ENCODE measurements around the gene BICD2.

GRCh38 chr9:92746567-92747458 lies 17.8 kb downstream of the BICD2 start:
- TF ChIP-seq BHLHE40 (IDR thresholded peaks at IDR 0.05; ENCODE audit: borderline replicate concordance in 1 of 2, low read depth in 2 of 2, low read length in 1 of 2), result no peak
- no peak for TF ChIP-seq SP1 (IDR thresholded peaks at IDR 0.05; ENCODE audit: low read depth, low read length)
- TF ChIP-seq, protein P1, sequence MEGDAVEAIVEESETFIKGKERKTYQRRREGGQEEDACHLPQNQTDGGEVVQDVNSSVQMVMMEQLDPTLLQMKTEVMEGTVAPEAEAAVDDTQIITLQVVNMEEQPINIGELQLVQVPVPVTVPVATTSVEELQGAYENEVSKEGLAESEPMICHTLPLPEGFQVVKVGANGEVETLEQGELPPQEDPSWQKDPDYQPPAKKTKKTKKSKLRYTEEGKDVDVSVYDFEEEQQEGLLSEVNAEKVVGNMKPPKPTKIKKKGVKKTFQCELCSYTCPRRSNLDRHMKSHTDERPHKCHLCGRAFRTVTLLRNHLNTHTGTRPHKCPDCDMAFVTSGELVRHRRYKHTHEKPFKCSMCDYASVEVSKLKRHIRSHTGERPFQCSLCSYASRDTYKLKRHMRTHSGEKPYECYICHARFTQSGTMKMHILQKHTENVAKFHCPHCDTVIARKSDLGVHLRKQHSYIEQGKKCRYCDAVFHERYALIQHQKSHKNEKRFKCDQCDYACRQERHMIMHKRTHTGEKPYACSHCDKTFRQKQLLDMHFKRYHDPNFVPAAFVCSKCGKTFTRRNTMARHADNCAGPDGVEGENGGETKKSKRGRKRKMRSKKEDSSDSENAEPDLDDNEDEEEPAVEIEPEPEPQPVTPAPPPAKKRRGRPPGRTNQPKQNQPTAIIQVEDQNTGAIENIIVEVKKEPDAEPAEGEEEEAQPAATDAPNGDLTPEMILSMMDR (IDR thresholded peaks at IDR 0.05 in 2 of 3, conservative IDR thresholded peaks at IDR 0.05 in 1 of 3; ENCODE audit: control insufficient read depth in 2 of 3, extremely low read depth in 1 of 3, insufficient read depth in 1 of 3, low read depth in 3 of 3, low read length in 3 of 3), result no peak
- no peak for TF ChIP-seq POLR2A (IDR thresholded peaks at IDR 0.05; ENCODE audit: low read depth, low read length)
- TF ChIP-seq CREB1 (IDR thresholded peaks at IDR 0.05; ENCODE audit: low read depth), result no peak
- no peak for TF ChIP-seq NRF1 (conservative IDR thresholded peaks at IDR 0.05; ENCODE audit: low read depth, low read length)
- TF ChIP-seq EGR1 (IDR thresholded peaks at IDR 0.05; ENCODE audit: borderline replicate concordance in 1 of 2, low read depth in 2 of 2, low read length in 2 of 2), result no peak
